GM12878 (cell line): ENCODE measurements around the gene CARD10. TPM values are rescaled to one million over a fixed set of nuclear protein-coding genes. Genes with fewer than 3 reads are reported as not detected.

Experiments
- ATAC-seq: fragments of 200-7000 bp; cut with Tn5 transposase; 3 replicates; pipeline ENCODE4 v1.9.1; 2020; ENCODE audit warnings: mild to moderate bottlenecking, moderate library complexity
- BruUV-seq: library from RNA; stranded (reverse); fragments of 400-500 nt; replicated peaks from 2 replicates; lab custom pipeline; 2021; lab: Mats Ljungman, UMichigan
- CTCF ChIA-PET: fragments of 300-600 bp; sonication (Branson Sonifier 250); formaldehyde crosslinking; extraction: SDS; loops from one replicate; lab custom pipeline; 2021; ENCODE audit warnings: inconsistent platforms; lab: Yijun Ruan, JAX
- POLR2A ChIA-PET: fragments of 350-600 bp; formaldehyde crosslinking; extraction: SDS; loops from one replicate; lab custom pipeline; 2021; ENCODE audit warnings: inconsistent platforms; lab: Charles Lee
- RAD21 ChIA-PET: fragments of 300-600 bp; sonication (Branson Sonifier 250); formaldehyde crosslinking; loops from one replicate; lab custom pipeline; 2023; ENCODE audit warnings: antibody characterized with exemption; ENCODE audit not compliant: unreplicated experiment; lab: Charles Lee
- SMC1A ChIA-PET: fragments of 300-600 bp; sonication (Branson Sonifier 250); formaldehyde crosslinking; loops from one replicate; lab custom pipeline; 2023; ENCODE audit not compliant: unreplicated experiment, uncharacterized antibody; lab: Charles Lee
- DNase-seq: peaks from one replicate; pipeline ENCODE4 v3.0.0-alpha.2; 2011; ENCODE audit warnings: low read depth, low spot score
- FAIRE-seq: peaks from 3 replicates; lab custom pipeline; 2011; peaks lifted over from hg19 to GRCh38; lab: Jason Lieb, UNC
- H2AFZ ChIP-seq: 2 replicates; pipeline ENCODE4 v1.6.0; 2011; ENCODE audit warnings: low read depth, low read length, control low read depth; ENCODE audit not compliant: control insufficient read depth
- H3K27ac ChIP-seq: 2 replicates; pipeline ENCODE4 v1.5.1; 2011; ENCODE audit warnings: control low read depth; ENCODE audit not compliant: control insufficient read depth, insufficient read depth
- H3K27me3 ChIP-seq, 2 experiments: replicated peaks in 1 of 2; 2 replicates each; pipeline versions ENCODE4 v1.6.0 to v1.6.1; 2011; ENCODE audit warnings: low read length in 1 of 2; ENCODE audit not compliant: control insufficient read depth in 2 of 2, insufficient read depth in 2 of 2
- H3K36me3 ChIP-seq, 2 experiments: 2 replicates each; pipeline ENCODE4 v1.5.1; 2011; ENCODE audit warnings: low read length in 1 of 2; ENCODE audit not compliant: control insufficient read depth in 2 of 2, insufficient read depth in 2 of 2
- H3K4me1 ChIP-seq: 2 replicates; pipeline ENCODE4 v1.6.1; 2011; ENCODE audit warnings: mild to moderate bottlenecking, low read length, moderate library complexity, mixed read lengths; ENCODE audit not compliant: control insufficient read depth, insufficient read depth
- H3K4me2 ChIP-seq: 2 replicates; pipeline ENCODE4 v1.6.0; 2011; ENCODE audit warnings: control low read depth; ENCODE audit not compliant: control insufficient read depth, insufficient read depth
- H3K4me3 ChIP-seq: fragments of 200-600 bp; sonication (generic); 2 replicates; pipeline ENCODE4 v1.5.1; 2016
- H3K79me2 ChIP-seq: 2 replicates; pipeline ENCODE4 v1.6.0; 2011; ENCODE audit warnings: low read length; ENCODE audit not compliant: control insufficient read depth, insufficient read depth
- H3K9ac ChIP-seq: 2 replicates; pipeline ENCODE4 v1.8.0; 2011; ENCODE audit warnings: low read length, control low read depth, mixed read lengths; ENCODE audit not compliant: control insufficient read depth, insufficient read depth
- H3K9me3 ChIP-seq: replicated peaks from 3 replicates; pipeline ENCODE4 v1.5.1; 2011; ENCODE audit warnings: mild to moderate bottlenecking, low read length; ENCODE audit not compliant: control insufficient read depth, insufficient read depth
- H4K20me1 ChIP-seq: 2 replicates; pipeline ENCODE4 v1.6.0; 2011; ENCODE audit not compliant: control insufficient read depth, insufficient read depth
- MXI1 ChIP-seq: fragments of 150-350 bp; IDR thresholded peaks from 2 replicates; pipeline ENCODE4 v1.6.1; 2011; ENCODE audit warnings: low read depth, mild to moderate bottlenecking, inconsistent platforms, low read length, improper control_type of control experiment
- PAX5 ChIP-seq: IDR thresholded peaks from 2 replicates; pipeline ENCODE4 v1.6.1; 2011; ENCODE audit warnings: low read depth, low read length, borderline replicate concordance
- PKNOX1 ChIP-seq: fragments of 450-650 bp; IDR thresholded peaks from 2 replicates; pipeline ENCODE4 v1.6.1; 2016; ENCODE audit warnings: mild to moderate bottlenecking
- ZBED1 ChIP-seq: IDR thresholded peaks from 2 replicates; pipeline ENCODE4 v1.6.1; 2016; ENCODE audit warnings: borderline replicate concordance
- ZNF217 ChIP-seq: fragments of 450-650 bp; IDR thresholded peaks from 2 replicates; pipeline ENCODE4 v1.6.1; 2017; ENCODE audit warnings: antibody characterized with exemption, mild to moderate bottlenecking
- WGBS: methylation state at CpG from one replicate; pipeline ENCODE4 v1.1.6; 2016; ENCODE audit warnings: low lambda C conversion rate; ENCODE audit not compliant: insufficient replicate concordance, insufficient coverage; ENCODE audit errors: missing lambda C conversion rate; 5-methylcytosine and 5-hydroxymethylcytosine counted together
- in situ Hi-C: fragments of 300-500 bp; cut with MboI; formaldehyde crosslinking; loops from 9 replicates; pipeline ENCODE4 v1.14.3; 2018; ENCODE audit warnings: mixed read lengths
- intact Hi-C: fragments of 100-400 bp; cut with micrococcal nuclease; formaldehyde crosslinking; loops from one replicate; pipeline ENCODE4 v1.14.2; 2022; ENCODE audit not compliant: unreplicated experiment
- polyA plus RNA-seq, 11 experiments: library from polyadenylated mRNA; depleted of rRNA in 4 of 11; unstranded in 6 of 11; stranded (reverse) in 5 of 11; fragments of >200 nt; fragmentation: Nextera tagmentation in 4 of 11; fragmentation: Illumina TruSeq in 1 of 11; extraction: Ambion mirVana in 4 of 11; extraction: Trizol in 1 of 11; gene quantifications; 1 replicate in 1 of 11; 2 replicates in 10 of 11; pipeline versions ENCODE4 v1.2.1 to v1.2.3, GENCODE V29; 2011 to 2016; ENCODE audit warnings: inconsistent platforms in 2 of 11, missing spikeins in 2 of 11, low read depth in 1 of 11
- total RNA-seq, 4 experiments: library from RNA; depleted of rRNA in 3 of 4; stranded (reverse); fragments of >200 nt in 3 of 4; fragmentation: Illumina TruSeq in 1 of 4; extraction: Trizol in 1 of 4; gene quantifications; 2 replicates each; pipeline versions ENCODE4 v1.2.1 to v1.2.3, GENCODE V29; 2013 to 2021

The CARD10 gene
- total and polyA plus RNA-seq, 10 of the 15 experiments (the other 5 are each of a cell fraction or from before 2014, with no cell fraction given), result 0.08 to 0.10 (median 0.10) TPM; not detected in 7

GRCh38 chr22:37488337-37489135, 30.7 kb downstream of the CARD10 start:
- Histone ChIP-seq H3K4me2 (no peak overlapping the region), H4K20me1 (no peaks in the 10 kb centered on the region), H3K27me3 (no peaks in the 10 kb centered on the region), H3K27ac (no peak overlapping the region), H2AFZ (no peak overlapping the region), H3K36me3 (no peaks in the 10 kb centered on the region), H3K9ac (no peak overlapping the region), H3K9me3 (no peaks in the 10 kb centered on the region), H3K79me2 (peaks cover 30% of the 10 kb centered on the region), H3K4me3 (no peak overlapping the region), H3K4me1 (peaks cover 10% of the 10 kb centered on the region)
- ChIA-PET RAD21 (no interaction called here), SMC1A (no interaction called here), POLR2A (no interaction called here), CTCF (interaction anchor here (0.6 to 2.6 kb wide), 3 partner anchors 9 to 183 kb away, joined by 3 to 6 read pairs (median 5); no protein-coding TSS in a partner anchor)
- FAIRE-seq (no peak), DNase-seq (no peak), ATAC-seq (no peak)
- TF ChIP-seq PAX5 (no peak), PKNOX1 (no peak), ZNF217 (no peak), MXI1 (no peak), ZBED1 (no peak)
- no TSS peak for BruUV-seq
- intact Hi-C loops, result no loop called here
- in situ Hi-C loops, result no loop called here
- WGBS, result 50% methylated on average over 15 of the region's 15 CpGs
